ENCODE results near the gene SWAP70.
"Not testable (repeated sequence)": the region's sequence is repeated elsewhere in the genome, so short reads cannot be mapped to it uniquely, and the experiment has no call there.

Gene SWAP70

DNA sequence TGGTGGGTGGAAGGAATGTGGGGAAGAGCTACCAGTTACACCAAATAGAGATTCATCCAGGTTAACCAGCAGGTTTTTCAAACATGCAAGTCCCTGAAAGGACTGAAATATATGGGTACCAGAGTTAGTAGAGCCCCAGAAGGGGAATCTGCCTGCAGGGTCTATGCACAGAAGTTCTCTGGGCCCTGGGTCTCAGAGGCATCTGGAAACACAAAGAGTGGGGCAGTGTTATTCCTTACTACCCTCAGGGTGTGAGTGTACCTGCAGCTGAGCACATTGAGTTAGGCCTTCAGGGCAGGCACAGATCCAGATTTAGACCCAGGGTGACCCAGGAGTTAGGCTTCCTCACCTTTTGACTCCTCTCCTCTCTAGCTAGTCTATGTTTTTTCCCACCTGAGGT is 43.9 kb upstream of the SWAP70 start:
- POLR2A ChIA-PET = interaction anchor here (0.6 kb wide), 1 partner anchor 112 kb away, joined by 3 read pairs; no protein-coding TSS in a partner anchor
- CTCF ChIA-PET = interaction anchor here (0.8 to 1.5 kb wide), 5 partner anchors 9 to 42 kb away, joined by 3 to 4 read pairs (median 3); no protein-coding TSS in a partner anchor
- TF ChIP-seq, protein P1, sequence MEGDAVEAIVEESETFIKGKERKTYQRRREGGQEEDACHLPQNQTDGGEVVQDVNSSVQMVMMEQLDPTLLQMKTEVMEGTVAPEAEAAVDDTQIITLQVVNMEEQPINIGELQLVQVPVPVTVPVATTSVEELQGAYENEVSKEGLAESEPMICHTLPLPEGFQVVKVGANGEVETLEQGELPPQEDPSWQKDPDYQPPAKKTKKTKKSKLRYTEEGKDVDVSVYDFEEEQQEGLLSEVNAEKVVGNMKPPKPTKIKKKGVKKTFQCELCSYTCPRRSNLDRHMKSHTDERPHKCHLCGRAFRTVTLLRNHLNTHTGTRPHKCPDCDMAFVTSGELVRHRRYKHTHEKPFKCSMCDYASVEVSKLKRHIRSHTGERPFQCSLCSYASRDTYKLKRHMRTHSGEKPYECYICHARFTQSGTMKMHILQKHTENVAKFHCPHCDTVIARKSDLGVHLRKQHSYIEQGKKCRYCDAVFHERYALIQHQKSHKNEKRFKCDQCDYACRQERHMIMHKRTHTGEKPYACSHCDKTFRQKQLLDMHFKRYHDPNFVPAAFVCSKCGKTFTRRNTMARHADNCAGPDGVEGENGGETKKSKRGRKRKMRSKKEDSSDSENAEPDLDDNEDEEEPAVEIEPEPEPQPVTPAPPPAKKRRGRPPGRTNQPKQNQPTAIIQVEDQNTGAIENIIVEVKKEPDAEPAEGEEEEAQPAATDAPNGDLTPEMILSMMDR (IDR thresholded peaks at IDR 0.05; ENCODE audit: control extremely low read depth, extremely low read depth, low read depth, missing control alignments) = no peak
- DNase-seq (ENCODE audit: extremely low spot score) = no peak

DNA sequence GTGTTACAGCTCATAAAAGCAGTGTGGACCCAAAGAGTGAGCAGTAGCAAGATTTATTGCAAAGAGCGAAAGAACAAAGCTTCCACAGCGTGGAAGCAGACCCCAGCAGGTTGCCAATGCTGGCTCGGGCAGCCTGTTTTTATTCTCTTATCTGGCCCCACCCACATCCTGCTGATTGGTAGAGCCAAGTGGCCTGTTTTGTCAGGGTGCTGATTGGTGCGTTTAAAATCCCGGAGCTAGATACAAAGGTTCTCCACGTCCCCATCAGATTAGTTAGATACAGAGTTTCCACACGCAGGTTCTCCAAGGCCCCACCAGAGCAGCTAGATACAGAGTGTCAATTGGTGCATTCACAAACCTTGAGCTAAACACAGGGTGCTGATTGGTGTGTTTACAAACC is 41.5 kb upstream of the SWAP70 start:
- DNase-seq (ENCODE audit: extremely low spot score); POLR2A ChIA-PET: not testable (repeated sequence)
- CTCF ChIA-PET = interaction anchor here (1.2 to 4.5 kb wide), 3 partner anchors 9 to 34 kb away, joined by 3 to 23 read pairs (median 4); no protein-coding TSS in a partner anchor

DNA sequence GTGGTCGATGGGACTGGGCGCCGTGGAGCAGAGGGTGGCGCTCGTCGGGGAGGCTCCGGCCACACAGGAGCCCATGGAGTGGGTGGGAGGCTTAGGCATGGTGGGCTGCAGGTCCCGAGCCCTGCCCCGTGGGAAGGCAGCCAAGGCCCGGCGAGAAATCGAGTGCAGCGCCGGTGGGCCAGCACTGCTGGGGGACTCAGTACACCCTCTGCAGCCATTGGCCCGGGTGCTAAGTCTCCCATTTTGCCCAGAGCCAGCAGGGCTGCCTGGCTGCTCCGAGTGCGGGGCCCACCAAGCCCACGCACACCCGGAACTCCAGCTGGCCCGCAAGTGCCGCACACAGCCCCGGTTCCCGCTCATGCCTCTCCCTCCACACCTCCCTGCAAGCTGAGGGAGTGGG is 40.8 kb upstream of the SWAP70 start:
- POLR2A ChIA-PET = not testable (repeated sequence)
- CTCF ChIA-PET = interaction anchor here (1.4 to 4.5 kb wide), 2 partner anchors 10 to 35 kb away, joined by 4 to 23 read pairs; no protein-coding TSS in a partner anchor

DNA sequence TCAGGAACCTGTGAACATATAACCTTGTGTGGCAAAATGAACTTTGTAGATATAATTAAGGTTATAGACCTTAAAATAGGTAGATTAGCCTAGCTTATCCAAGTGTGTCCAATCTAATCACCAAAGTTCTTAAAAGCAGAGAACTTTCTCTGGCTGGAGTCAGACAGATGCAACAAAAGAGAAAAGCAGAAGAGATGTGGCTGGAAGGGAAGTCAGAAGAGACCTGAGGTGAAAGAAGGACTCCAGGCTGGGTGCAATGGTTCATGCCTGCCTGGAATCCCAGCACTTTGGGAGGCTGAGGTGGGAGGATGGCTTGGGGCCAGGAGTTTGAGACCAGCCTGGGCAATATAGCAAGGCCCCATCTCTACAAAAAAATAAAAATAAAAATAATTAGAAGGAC is 39.4 kb upstream of the SWAP70 start:
- ChIA-PET POLR2A (no interaction called here), CTCF (interaction anchor here (1.2 to 4.5 kb wide), 7 partner anchors 9 to 133 kb away, joined by 3 to 23 read pairs (median 4); no protein-coding TSS in a partner anchor)
- DNase-seq (ENCODE audit: extremely low spot score) = no peak
- TF ChIP-seq, protein P1 (IDR thresholded peaks at IDR 0.05; ENCODE audit: control extremely low read depth, extremely low read depth, low read depth, missing control alignments) = no peak

More for the DNA sequence above, 40.8 kb upstream of the SWAP70 start:
- DNase-seq (ENCODE audit: extremely low spot score) = not testable (repeated sequence)

DNA sequence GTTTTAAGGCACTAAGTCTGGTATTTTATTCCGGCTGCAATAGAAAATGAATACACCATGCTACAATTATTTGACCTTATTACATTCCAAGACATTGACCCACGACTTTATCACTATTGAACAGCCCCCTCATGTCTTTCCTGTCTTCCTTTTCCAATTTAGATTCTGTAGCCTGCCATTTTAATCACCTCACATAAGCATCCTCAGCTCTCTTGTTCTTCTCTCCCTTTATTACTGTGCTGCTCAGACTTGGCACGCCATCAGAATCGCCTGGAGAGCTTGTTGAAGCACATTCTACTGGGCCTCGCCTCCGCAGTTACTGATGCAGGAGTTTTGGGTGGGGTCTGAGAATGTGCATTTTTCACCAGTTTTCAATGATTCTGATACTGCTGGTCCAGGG is 38.7 kb upstream of the SWAP70 start:
- POLR2A ChIA-PET = no interaction called here
- TF ChIP-seq, protein P1 (IDR thresholded peaks at IDR 0.05; ENCODE audit: control extremely low read depth, extremely low read depth, low read depth, missing control alignments) = no peak
- CTCF ChIA-PET = interaction anchor here (1.2 to 4.5 kb wide), 7 partner anchors 8 to 133 kb away, joined by 3 to 23 read pairs (median 4); no protein-coding TSS in a partner anchor
- no peak for DNase-seq (ENCODE audit: extremely low spot score)

DNA sequence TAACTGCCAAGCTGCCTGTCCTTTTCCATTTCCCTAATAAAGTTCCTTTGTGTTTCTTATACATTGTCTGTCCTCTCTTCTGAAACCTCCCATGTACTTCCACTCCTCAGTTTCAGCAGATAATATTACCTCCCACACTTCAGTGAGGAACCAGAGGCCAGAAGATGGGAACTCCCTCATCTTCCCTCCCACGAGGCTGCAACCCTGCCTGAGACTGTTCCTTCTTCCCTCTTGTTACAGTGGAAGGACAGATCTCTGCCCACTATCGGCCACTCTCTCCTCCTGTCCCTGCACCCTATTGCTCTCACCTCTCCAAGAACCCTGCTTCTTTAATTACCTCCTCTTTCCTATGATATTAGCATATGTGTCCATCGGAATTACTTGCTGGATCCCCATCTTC is 38.1 kb upstream of the SWAP70 start:
- DNase-seq (ENCODE audit: extremely low spot score) = no peak
- ChIA-PET CTCF (interaction anchor here (1.5 to 4.5 kb wide), 2 partner anchors 12 to 13 kb away, joined by 4 to 23 read pairs; no protein-coding TSS in a partner anchor), POLR2A (no interaction called here)
- TF ChIP-seq, protein P1 (IDR thresholded peaks at IDR 0.05; ENCODE audit: control extremely low read depth, extremely low read depth, low read depth, missing control alignments) = no peak

DNA sequence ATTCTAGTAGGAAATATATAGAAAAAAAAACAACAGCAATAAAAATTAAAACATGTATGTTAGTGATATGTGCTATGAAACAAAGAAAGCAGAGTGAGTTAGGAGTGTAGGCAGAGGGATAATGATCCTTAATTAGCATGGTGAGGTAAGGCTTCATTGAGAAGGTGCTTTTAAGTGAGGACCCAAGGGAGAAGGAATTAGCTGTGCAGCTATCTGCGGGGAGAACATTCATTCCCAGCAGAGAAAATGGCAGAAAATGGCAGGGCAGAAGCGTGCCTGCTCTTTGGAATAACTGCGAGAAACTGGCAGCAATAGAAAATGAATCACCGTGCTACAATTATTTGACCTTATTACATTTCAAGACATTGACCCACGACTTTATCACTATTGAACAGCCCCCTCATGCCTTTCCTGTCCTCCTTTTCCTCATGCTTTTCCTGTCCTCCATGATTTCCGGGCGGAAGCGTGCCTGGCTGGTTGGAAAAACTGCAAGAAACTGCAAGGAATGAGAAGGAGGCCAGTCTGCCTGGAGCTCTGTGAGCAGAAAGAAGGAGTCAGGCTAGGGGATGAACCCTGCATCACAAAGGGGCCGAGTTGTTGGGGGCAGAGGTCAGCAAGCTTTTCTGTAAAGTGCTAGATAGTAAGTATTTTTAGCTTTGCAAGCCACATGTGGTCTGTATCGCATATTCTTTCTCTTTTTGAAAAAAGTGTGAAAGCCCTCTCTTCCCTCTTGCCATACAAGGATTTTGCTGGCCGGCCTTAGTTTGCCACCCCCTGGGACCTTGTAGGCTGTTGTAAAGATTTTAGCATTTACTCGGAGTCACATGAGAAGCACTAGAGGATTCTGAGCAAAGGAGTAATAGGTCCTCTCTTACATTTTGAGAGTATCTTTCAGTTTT is 37.1 kb upstream of the SWAP70 start:
- POLR2A ChIA-PET = no interaction called here
- DNase-seq (ENCODE audit: extremely low spot score) = no peak
- TF ChIP-seq, protein P1 (IDR thresholded peaks at IDR 0.05; ENCODE audit: control extremely low read depth, extremely low read depth, low read depth, missing control alignments) = no peak
- CTCF ChIA-PET = interaction anchor here (1.6 kb wide), 1 partner anchor 13 kb away, joined by 7 read pairs; no protein-coding TSS in a partner anchor
